SK-N-SH treated with all-trans-retinoic acid at 6 μM for 48 hours (cell line): ENCODE results near the gene P4HTM.

Experiments used
- ATAC-seq: fragments of 200-7000 bp; cut with Tn5 transposase; 3 replicates; pipeline ENCODE4 v1.9.1; 2020; ENCODE audit warnings: mild to moderate bottlenecking, moderate library complexity
- BACH2 ChIP-seq: fragments of 250-450 bp; sonication (Bioruptor Pico); IDR thresholded peaks from 2 replicates; pipeline ENCODE4 v1.9.0; 2021; ENCODE audit warnings: mild to moderate bottlenecking, borderline replicate concordance
- CSDC2 ChIP-seq: fragments of 250-450 bp; sonication (Bioruptor Pico); IDR thresholded peaks from 2 replicates; pipeline ENCODE4 v1.5.0; 2020; ENCODE audit warnings: mild to moderate bottlenecking, moderate library complexity
- CSRNP3 ChIP-seq: fragments of 250-450 bp; sonication (Bioruptor Pico); IDR thresholded peaks from 2 replicates; pipeline ENCODE4 v1.5.1; 2021; ENCODE audit warnings: mild to moderate bottlenecking, moderate library complexity
- ESRRG ChIP-seq: fragments of 250-450 bp; sonication (Bioruptor Pico); IDR thresholded peaks from 2 replicates; pipeline ENCODE4 v1.6.1; 2021; ENCODE audit warnings: mild to moderate bottlenecking
- GLIS3 ChIP-seq: fragments of 250-450 bp; sonication (Bioruptor Pico); IDR thresholded peaks from 2 replicates; pipeline ENCODE4 v1.5.0; 2020; ENCODE audit warnings: mild to moderate bottlenecking, moderate library complexity
- OSR1 ChIP-seq: fragments of 250-450 bp; sonication (Bioruptor Pico); IDR thresholded peaks from 2 replicates; pipeline ENCODE4 v1.8.0; 2022; ENCODE audit warnings: moderate library complexity, mild to moderate bottlenecking, inconsistent platforms
- PATZ1 ChIP-seq: fragments of 250-450 bp; sonication (Bioruptor Pico); IDR thresholded peaks from 2 replicates; pipeline ENCODE4 v1.8.0; 2020; ENCODE audit warnings: mild to moderate bottlenecking, moderate library complexity, borderline replicate concordance
- POU6F1 ChIP-seq: fragments of 250-450 bp; sonication (Bioruptor Pico); IDR thresholded peaks from 2 replicates; pipeline ENCODE4 v1.8.0; 2021; ENCODE audit warnings: low read depth, mild to moderate bottlenecking, moderate library complexity, borderline replicate concordance
- PPARA ChIP-seq: fragments of 250-450 bp; sonication (Bioruptor Pico); IDR thresholded peaks from 2 replicates; pipeline ENCODE4 v1.5.0; 2020; ENCODE audit warnings: mild to moderate bottlenecking, borderline replicate concordance
- TCF4 ChIP-seq: fragments of 250-450 bp; sonication (Bioruptor Pico); IDR thresholded peaks from 2 replicates; pipeline ENCODE4 v1.8.0; 2021; ENCODE audit warnings: mild to moderate bottlenecking, moderate library complexity, borderline replicate concordance
- TOX ChIP-seq: fragments of 250-450 bp; sonication (Bioruptor Pico); IDR thresholded peaks from 2 replicates; pipeline ENCODE4 v1.8.0; 2021; ENCODE audit warnings: mild to moderate bottlenecking, moderate library complexity, borderline replicate concordance
- TSHZ2 ChIP-seq: fragments of 250-450 bp; sonication (Bioruptor Pico); IDR thresholded peaks from 2 replicates; pipeline ENCODE4 v1.5.0; 2020; ENCODE audit warnings: mild to moderate bottlenecking, moderate library complexity
- ZC3H10 ChIP-seq: fragments of 250-450 bp; sonication (Bioruptor Pico); IDR thresholded peaks from 2 replicates; pipeline ENCODE4 v1.5.1; 2021; ENCODE audit warnings: mild to moderate bottlenecking, moderate library complexity
- ZFP3 ChIP-seq: fragments of 250-450 bp; sonication (Bioruptor Pico); IDR thresholded peaks from 2 replicates; pipeline ENCODE4 v1.5.0; 2020; ENCODE audit warnings: mild to moderate bottlenecking, moderate library complexity
- ZFP30 ChIP-seq: fragments of 450-650 bp; formaldehyde crosslinking; IDR thresholded peaks from 2 replicates; pipeline ENCODE4 v1.5.0; 2022; ENCODE audit warnings: mild to moderate bottlenecking, moderate library complexity
- ZNF70 ChIP-seq: fragments of 450-650 bp; formaldehyde crosslinking; IDR thresholded peaks from 2 replicates; pipeline ENCODE4 v1.5.0; 2020; ENCODE audit warnings: mild to moderate bottlenecking, moderate library complexity
- ZNF8 ChIP-seq: fragments of 450-650 bp; formaldehyde crosslinking; IDR thresholded peaks from 2 replicates; pipeline ENCODE4 v1.5.0; 2020; ENCODE audit warnings: mild to moderate bottlenecking, moderate library complexity

The P4HTM gene

GRCh38 chr3:48979451-48979850, 10.6 kb upstream of the P4HTM start (continued):
- TF ChIP-seq TSHZ2 (CRISPR knock-in tag) (no peak), POU6F1 (CRISPR knock-in tag) (no peak), ZC3H10 (no peak)

- ATAC-seq, result no peak
These were observed 9.7 kb upstream of the P4HTM start for GRCh38 chr3:48980295-48980694.

GRCh38 chr3:48982016-48982415, 8.0 kb upstream of the P4HTM start:
- no peak for ATAC-seq
- TF ChIP-seq ZC3H10, result no peak
- no peak for TF ChIP-seq POU6F1 (CRISPR knock-in tag)
- no peak for TF ChIP-seq TOX (CRISPR knock-in tag)
- no peak for TF ChIP-seq TCF4 (CRISPR knock-in tag)
- no peak for TF ChIP-seq CSRNP3
- no peak for TF ChIP-seq CSDC2
- no peak for TF ChIP-seq GLIS3
- TF ChIP-seq ESRRG (CRISPR knock-in tag), result no peak
- no peak for TF ChIP-seq ZFP30 (CRISPR knock-in tag)
- TF ChIP-seq, all 23 proteins: peak for 0

More at GRCh38 chr3:48980295-48980694, 9.7 kb upstream of the P4HTM start:
- TF ChIP-seq ZC3H10 (no peak), ZFP30 (CRISPR knock-in tag) (no peak), BACH2 (CRISPR knock-in tag) (no peak), TOX (CRISPR knock-in tag) (no peak), OSR1 (CRISPR knock-in tag) (no peak), PATZ1 (no peak), TCF4 (CRISPR knock-in tag) (no peak)
- TF ChIP-seq, all 23 proteins: peak for 0

- no peak for ATAC-seq
- TF ChIP-seq ZFP3 (CRISPR knock-in tag), result no peak
These were observed 7.4 kb upstream of the P4HTM start for GRCh38 chr3:48982686-48983085.

GRCh38 chr3:48983096-48983495, 6.9 kb upstream of the P4HTM start:
- ATAC-seq, result no peak
- no peak for TF ChIP-seq OSR1 (CRISPR knock-in tag)
- TF ChIP-seq ZFP3 (CRISPR knock-in tag), result no peak
- TF ChIP-seq ESRRG (CRISPR knock-in tag), result no peak
- TF ChIP-seq GLIS3, result no peak
- TF ChIP-seq ZC3H10, result no peak
- no peak for TF ChIP-seq BACH2 (CRISPR knock-in tag)
- no peak for TF ChIP-seq TSHZ2 (CRISPR knock-in tag)
- no peak for TF ChIP-seq ZNF70 (CRISPR knock-in tag)
- TF ChIP-seq PPARA, result no peak
- no peak for TF ChIP-seq ZNF8
- TF ChIP-seq POU6F1 (CRISPR knock-in tag), result no peak
- TF ChIP-seq TOX (CRISPR knock-in tag), result no peak
